GM18502 (cell line): ENCODE data around the gene QPRT.
A peak's percentile ranks its signal among the peaks of the same experiment; 100 is the strongest.
"Not testable (repeated sequence)": the region's sequence is repeated elsewhere in the genome, so short reads cannot be mapped to it uniquely, and the experiment has no call there.

Experiments used
- ATAC-seq: cut with Tn5 transposase; IDR thresholded peaks from one replicate; pipeline ENCODE4 v1.9.1; 2021; ENCODE audit warnings: mild to moderate bottlenecking; ENCODE audit not compliant: unreplicated experiment, poor library complexity

QPRT gene

DNA sequence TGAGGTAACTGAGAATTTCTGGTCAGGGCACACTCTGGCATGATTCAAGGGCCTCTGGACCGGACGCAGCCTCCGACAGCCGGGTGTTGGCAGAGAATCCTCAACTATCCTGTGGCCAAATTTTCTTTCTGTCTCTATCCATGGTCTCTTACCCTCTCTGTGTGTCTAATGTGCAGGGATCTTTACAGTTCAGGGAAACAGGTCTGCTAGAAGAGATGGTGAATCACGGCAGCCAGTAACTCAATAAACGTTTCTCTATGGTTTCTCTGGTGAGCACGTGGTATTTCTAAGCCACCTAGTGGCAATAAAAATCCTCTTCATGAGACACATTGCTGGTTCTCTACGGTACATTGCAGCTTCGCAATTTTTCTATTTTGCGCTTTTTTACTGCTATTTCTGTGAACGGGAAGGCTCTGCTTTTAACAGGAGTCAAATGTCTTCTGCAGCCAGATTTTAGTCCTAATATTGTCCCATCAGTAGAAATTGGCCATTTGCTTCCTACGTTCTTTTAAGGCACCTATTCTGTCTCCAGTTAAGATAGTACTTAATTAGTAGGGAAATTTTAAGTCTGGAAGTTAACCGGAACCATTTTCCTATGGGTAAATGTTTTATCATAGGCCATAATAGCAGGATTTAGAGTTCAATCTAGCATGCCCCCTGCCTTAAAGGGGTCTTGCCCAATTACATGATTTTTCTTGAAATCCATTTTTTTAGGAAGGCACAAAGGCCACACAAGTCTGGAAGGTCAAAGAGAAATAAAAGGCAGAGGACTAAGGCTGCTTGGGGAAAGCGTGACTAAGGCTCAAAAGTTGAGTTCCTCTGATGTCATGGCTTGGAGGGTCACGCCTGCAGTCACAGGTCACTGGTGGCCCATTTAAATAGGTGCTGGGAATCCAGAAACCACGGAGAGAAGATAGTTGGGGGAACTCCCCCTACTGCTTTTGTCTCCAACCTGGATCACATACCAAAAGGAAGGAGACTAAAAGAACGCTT lies 31.5 kb downstream of the QPRT start:
- ATAC-seq = no peak

DNA sequence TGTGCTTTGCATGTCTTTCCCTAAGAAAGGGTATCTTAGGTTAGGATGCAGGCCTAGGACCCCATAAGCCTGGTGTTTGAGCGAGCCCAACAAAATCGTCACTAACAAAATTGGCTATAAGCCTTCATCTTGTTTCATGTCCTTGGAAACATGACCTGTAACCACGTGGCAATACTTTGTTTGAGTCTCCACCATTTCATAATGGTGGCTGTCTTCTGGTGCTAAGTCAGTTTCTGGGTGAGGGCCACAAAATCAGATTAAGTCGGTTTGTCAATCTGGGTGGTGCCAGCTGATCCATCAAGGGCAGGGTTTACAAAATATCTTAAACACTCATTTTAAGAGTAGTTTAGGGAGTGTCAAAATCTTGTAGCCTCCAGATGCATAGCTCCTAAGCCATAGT lies 33.8 kb downstream of the QPRT start:
- ATAC-seq = no peak

DNA sequence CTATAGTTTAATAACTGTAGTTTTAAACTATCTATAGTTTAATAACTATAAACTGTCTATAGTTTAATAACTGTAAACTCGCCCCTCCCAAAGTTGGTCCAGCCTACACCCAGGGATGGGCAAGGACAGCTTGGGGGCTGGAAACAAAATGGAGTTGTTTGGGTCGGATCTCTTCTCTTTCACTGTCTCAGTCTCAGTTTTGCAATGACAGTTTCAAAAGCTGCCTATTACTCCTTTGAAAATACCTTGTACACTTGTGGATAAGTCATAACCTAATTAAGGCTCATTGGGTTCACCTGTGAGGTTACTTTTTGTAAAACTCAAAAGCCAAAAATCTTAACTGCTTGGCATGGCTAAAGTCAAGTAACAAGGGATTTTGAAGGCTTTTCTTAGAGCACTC lies 35.4 kb downstream of the QPRT start:
- no peak for ATAC-seq

DNA sequence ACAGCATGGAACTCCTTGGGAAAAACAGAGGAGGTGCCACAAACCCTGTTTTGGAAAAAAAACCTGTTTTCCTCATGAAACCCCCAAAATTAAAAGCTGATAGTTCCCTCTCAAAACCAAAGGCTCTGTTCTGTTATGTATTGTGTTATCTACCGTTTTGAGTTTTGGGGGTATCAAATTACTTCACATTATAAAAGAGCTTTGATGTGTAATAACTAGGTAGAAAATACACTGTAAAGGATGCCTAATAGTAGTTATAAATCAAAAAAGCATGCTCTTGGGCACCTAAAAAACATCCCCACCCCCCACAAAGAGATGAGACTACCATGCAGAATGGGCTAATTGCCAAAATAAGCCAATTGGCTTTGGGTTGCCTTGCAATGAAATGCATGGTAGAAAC lies 36.0 kb downstream of the QPRT start:
- no peak for ATAC-seq

DNA sequence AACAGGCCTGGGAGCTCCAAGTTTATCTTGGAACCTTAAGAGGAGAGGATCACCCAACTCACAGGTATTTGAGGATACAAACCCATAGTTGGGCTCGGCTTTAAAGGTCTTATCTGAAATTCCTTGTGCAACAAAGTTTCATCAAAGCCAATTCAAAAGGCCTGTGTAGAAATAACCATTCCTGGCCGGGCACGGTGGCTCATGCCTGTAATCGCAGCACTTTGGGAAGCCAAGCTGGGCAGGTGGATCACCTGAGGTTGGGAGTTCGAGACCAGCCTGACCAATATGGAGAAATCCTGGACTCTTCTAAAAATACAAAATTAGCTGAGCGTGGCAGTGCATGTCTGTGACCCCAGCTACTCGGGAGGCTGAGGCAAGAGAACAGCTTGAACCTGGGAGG lies 38.1 kb downstream of the QPRT start:
- no peak for ATAC-seq

DNA sequence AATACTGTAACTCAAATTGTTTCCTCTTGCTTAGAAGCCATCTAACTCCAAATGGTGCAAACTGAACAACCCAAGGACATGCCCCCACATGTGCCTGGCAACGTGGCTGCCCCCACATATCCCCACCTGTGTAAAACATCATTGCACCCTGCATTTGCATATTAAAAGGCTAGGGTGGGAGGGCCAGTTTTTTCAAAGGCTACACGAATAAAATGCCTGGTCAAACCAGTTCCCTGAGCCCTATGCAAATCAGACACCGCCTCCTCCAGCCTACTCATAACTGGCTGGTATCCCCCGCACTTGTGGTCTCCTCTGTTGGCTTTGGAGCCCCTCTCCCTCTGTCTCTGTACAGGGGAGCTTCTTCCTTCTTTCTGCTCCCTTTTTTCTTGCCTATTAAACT lies 40.1 kb downstream of the QPRT start:
- ATAC-seq = no peak

DNA sequence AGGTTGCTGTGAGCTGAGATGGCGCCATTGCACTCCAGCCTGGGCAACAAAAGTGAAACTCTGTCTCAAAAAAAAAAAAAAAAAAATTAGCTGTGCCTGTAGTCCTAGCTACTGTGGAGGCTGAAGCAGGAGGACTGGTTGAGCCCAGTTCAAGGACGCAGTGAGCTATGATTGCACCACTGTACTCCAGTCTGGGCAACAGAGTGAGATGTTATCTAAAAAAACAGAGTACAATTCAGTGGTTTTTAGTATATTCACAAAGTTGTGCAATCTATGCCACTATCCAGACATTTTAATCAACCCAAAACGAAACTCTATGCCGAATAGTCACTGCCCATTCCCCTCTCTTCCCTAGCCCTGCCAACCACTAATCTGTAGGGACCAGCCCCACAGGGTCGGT lies 41.7 kb downstream of the QPRT start:
- no peak for ATAC-seq

DNA sequence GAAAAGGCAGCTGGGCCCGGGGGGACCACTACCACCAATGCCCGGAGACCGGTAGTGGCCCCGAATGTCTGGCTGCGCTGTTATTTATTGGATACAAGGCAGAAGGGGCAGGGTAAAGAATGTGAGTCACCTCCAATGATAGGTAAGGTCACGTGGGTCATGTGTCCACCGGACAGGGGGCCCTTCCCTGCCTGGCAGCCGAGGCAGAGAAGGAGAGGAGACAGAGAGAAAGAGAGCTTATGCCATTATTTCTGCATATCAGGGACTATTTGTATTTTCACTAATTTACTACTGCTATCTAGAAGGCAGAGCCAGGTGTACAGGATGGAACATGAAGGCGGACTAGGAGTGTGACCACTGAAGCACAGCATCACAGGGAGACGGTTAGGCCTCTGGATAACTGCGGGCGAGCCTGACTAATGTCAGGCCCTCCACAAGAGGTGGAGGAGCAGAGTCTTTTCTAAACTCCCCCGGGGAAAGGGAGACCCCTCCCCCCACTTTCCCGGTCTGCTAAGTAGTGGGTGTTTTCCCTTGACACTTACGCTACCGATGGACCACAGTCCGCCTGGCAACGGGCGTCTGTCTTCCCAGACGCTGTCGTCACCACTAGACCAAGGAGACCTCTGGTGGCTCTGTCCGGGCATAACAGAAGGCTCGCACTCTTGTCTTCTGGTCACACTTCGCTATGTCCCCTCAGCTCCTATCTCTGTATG lies 42.3 kb downstream of the QPRT start:
- not testable (repeated sequence) for ATAC-seq

DNA sequence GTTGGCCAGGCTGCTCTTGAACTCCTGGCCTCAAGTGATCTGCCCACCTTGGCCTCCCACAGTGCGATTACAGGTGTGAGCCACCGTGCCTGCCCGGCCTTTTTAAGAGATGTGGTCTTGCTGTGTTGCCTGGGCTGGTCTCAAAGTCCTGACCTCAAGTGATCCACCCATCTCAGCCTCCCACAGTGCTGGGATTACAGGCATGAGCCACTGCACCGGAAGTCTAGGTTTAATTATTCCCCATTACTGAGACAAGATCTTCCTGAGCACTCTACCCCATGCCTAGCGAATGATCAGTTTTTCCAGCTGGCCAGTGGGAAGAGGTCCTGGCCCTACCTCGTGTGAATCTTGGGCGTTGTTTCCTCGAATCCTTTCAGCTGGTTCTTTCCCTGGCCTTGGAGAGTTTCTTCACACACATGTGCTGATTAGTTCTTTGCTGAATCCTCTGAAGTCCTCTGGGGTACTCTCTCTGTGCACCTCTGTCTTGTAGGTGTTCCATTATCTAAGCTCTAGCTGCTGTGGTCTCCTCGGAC lies 47.9 kb downstream of the QPRT start:
- no peak for ATAC-seq

DNA sequence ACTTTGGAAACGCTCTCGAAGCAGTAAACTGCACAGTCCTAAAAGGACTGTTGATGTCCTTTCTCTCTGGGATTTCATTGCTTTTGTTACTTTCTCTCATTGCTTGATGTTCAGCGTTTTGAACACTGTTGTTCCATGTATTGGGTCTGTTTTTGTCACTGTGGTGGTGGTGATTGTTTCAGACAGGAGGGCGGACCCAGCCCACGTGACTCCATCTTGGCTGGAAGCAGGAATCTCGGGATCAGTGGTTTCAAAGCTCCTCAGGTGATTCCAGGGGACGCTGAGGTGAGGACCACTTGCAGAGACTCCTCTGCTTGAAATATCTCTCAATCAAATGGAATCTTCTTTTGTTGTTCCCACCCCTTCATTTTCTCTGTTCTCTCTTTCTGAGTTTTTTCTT lies 48.5 kb downstream of the QPRT start:
- no peak for ATAC-seq

DNA sequence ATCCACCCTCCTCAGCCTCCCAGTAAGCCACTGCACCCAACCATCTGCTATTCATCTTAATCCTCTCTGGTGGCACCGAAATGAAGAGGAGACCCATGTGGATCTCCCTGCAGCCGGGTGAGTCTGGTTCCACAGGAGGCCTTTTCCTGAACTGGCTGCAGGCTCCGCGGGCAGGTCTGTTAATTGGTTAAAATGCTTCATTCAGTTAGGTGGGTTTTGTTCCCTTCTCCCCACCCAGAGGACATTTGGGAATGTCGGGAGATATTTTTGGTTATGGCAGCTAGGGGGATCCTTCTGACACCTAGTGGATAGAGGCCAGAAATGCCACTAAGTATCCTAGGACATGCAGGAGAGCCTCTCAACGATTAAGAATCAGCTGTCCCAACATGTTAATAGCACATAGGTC lies 50.1 kb downstream of the QPRT start:
- ATAC-seq = no peak

DNA sequence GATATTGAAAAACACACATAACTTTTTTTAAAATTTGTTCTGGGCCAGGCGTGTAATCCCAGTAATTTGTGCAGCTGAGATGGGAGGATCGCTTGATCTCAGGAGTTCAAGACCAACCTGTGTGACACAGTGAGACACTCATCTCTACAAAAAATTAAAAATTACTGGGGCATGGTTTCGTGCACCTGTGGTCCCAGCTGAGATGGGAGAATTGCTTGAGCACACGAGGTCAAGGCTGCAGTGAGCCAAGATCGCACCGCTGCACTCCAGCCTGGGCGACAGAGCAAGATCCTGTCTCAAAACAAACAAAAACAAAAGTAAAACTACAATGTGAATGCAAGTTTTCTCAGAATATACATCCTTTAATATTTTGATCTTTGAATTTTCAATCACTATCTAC lies 51.7 kb downstream of the QPRT start:
- ATAC-seq = no peak

DNA sequence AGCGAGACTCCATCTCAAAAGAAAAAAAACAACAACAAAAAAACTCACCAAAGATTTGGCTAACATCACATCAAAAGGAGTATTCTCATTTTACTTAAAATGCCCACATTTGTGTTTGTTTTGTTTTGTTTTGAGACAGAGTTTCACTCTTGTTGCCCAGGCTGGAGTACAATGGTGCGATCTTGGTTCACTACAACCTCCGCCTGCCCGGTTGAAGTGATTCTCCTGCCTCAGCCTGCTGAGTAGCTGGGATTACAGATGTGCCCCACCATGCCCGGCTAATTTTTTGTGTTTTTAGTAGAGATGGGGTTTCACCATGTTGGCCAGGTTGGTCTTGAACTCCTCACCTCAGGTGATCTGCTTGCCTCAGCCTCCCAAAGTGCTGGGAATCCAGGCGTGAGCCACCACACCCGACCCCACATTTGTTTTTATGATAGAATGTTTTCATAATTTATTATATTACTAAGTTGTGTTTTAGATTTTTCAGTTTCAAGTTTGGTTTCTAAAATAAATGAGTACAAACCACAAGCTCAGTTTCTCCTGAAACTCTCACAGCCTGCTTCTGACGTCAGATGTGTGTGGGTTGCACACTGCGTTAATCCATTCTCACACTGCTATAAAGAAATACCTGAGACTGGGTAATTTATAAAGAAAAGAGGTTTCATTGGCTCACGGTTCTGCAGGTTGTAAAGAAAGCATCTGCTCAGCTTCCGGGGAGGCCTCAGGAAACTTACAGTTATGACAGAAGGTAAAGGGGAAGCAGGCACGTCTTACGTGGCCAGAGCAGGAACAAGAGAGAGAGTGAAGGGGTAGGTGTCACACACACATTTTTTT lies 53.0 kb downstream of the QPRT start:
- not testable (repeated sequence) for ATAC-seq

DNA sequence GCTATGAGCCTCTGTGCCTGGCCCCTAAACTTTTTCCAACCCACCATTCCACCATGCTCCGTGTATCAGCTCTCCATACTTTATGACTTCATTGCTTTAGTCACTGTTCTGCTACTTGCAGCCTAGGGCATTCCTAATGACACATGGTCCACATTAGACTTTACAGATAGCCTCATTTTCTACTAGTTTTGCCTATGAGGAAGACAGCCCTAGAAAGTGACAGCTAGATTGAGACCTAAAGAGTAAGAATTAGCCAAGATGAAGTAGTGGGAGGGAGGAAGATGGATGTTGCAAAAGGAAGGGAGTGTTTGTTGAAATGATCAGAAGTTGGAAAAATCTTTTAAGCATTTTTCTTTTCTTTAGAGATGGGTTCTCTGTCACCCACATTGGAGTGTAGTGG lies 55.8 kb downstream of the QPRT start:
- no peak for ATAC-seq

DNA sequence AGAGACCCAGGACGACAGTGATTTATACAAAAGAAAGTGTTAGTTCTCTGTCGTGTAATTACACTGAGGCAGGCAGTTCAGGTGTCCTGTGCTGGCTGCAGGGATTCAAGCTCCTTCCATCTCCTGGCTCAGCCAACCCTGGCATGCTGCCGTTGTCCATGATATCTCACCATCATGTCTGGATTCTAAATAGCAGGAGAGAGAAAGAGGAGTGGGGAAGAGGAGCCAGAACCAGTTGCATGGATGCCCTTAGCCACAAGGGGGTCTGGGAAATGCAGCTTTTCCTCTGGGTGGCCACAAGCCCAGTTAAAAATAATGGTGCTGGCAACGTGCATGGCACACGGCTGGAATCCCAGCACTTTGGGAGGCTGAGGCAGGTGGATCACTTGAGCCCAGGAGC lies 57.1 kb downstream of the QPRT start:
- ATAC-seq = no peak

DNA sequence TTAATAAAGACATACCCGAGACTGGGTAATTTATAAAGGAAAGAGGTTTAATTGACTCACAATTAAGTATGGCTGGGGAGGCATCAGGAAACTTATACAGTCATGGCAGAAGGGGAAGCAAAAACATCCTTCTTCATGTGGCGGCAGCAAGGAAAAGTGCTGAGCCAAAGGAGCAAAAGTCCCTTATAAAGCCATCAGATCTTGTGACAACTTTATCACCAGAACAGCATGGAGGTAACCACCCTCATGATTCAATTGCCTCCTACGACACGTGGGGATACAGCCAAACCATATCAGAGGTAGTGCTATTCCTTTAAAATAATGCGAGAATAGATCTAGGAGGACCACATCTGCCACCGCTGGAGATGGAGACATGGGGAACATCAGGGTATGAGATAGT lies 57.8 kb downstream of the QPRT start:
- no peak for ATAC-seq

DNA sequence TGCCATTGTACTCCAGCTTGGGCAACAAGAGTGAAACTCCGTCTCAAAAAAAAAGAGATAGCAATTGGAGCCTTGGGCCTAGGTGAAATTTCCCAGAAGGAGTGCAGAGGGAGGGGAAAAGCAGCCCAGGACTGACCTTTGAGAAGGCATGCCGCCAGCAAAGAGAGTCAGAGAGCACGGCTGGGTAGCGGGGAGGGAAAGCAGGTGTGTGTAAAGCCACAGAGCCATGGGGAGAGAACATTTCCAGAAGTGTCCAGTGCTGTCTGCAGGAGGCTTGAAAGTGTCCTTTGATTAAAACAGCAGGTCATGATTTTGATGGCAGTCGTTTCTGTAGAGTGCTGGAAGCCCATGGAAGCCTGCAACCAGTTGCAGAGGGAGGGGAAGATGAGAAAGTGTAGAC lies 58.7 kb downstream of the QPRT start:
- ATAC-seq = no peak

DNA sequence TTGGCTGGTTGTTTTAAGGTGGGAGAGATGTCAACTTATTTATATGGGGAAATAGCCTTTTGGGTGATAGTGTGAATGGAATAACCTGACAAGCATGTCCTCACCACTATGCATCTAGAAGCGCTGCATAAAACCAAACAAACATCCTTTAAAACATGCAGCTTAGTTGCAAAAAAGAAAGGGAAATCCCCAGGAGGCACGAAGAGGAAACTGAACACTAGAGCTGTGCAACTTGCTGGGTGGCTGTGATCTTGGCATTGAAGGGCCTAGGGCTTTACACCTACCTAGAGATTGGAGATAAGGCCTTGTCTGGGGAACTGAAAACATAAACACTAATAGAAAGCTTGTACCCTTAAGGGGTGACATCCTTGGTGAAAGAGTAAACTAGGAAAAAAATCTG lies 59.5 kb downstream of the QPRT start:
- ATAC-seq = peak; percentile 73

DNA sequence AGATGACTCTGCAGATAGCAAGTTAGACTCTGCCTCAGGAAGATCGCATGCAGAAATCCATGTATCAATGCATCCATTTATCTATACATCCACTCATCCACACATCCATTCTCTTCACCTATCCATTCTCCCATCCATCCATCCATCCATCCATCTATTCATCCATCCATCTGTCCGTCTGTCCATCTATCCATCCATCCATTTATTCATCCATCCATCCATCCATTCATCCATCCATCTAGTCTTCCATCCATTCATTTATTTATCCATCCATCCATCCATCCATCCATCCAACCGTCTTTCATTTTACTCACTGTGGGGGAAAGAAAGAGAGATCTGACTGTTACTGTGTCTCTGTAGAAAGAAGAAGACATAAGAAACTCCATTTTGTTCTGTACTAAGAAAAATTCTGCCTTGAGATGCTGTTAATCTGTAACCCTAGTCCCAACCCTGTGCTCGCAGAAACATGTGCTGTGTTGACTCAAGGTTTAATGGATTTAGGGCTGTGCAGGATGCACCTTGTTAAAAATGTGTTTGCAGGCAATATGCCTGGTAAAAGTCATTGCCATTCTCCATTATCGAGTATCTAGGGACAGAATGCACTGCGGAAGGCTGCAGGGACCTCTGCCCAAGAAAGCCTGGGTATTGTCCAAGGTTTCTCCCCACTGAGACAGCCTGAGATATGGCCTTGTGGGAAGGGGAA lies 61.1 kb downstream of the QPRT start:
- ATAC-seq = not testable (repeated sequence)

DNA sequence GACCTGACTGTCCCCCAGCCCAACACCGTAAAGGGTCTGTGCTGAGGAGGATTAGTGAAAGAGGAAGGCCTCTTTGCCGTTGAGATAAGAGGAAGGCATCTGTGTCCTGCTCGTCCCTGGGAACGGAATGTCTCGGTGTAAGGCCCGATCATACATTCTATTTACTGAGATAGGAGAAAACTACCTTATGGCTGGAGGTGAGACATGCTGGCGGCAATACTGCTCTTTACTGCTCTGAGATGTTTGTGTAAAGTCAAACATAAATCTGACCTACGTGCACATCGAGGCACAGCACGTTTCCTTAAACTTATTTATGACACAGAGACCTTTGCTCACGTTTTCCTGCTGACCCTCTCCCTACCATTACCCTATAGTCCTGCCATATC lies 61.6 kb downstream of the QPRT start:
- ATAC-seq = not testable (repeated sequence)
